Hematopoietic multipotent progenitor cell (in vitro differentiated cells): ENCODE data around the gene PDE3B. TPM values are rescaled to one million over a fixed set of nuclear protein-coding genes. Genes with fewer than 3 reads are reported as not detected.

Experiments used
- DNase-seq, 3 donors: peaks; one replicate each; pipeline ENCODE4 v3.0.0-alpha.2; 2011 to 2015; ENCODE audit warnings: low read depth in 2 of 3, low spot score in 2 of 3
- small RNA-seq: library from RNA; depleted of rRNA; stranded (forward); fragments of <200 nt; gene quantifications from one replicate; pipeline ENCODE3, GENCODE V24; 2012
- total RNA-seq: library from RNA; depleted of rRNA; stranded (reverse); fragments of >200 nt; gene quantifications from one replicate; pipeline ENCODE4 v1.2.3, GENCODE V29; 2012

Gene PDE3B
- total RNA-seq, 1 donor, result 2.4 TPM

DNA sequence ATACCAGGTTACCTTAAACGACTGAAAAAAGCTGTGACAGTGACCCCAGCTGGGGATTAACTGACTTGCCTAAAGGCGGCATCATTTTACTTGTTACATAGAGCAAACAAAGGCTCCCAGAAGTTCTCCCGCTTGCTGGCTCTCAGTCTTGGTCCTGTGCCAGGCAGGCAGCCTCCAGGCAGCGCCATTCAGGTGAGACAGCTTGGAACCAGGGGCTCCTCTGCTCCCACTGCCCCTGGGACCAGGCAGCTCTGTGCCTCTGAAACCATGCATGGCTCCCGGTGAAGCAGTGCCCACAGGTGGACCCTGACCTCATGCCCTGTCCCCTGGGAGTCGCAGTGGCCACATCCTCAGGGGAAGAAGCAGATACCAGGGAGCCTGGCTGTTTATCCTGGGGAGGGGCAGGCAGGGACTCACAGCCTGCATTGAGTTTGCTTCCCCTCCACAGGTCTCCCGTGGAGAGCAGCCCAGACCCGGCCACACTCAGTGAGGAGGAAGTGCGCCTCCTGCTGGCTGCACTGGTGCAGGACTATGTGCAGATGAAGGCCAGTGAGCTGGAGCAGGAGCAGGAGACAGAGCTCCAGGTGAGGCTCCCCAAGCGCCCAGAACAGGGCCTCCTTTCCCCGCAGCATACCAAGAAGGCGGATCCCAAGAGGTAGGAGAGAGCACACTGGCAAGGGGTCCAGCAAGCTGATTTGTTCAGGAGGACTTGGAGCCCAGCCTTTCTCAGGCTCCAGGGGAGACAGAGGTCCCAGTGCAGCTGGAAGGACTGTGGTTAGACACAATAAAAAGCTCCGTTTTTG, 264.0 kb downstream of the PDE3B start:
- peak; percentile 74 to 84 (median 77) for DNase-seq

DNA sequence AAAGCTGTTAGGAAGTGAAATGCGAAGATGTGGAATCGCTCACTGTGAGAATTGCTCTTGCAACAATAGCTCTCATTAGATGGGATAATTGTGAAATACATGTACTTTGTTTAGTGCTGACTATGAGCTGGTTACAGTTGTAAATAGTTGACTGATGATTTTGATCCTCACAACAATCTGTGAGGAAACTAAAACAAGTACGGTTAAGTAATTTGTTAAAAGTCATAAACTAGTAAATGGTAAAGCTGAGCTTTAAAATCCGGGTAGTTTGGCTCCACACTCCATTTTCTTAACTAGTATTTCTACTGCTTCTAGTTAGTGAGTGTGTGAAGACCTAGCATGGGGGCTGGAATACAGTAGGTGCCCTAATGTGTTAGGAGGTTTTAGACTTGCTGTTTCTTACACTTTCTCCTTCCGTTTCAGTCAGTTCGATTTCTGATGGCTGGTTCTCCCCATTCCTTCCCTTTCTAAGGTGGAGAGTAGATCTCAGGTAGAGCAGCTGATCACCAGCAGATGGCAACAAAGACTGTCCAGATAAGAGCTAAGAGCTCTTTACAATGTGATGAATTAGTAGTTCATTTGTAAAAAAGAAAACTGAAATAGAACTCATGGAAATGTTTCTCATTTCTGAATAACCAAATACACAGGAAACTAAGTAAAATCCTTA, 264.7 kb downstream of the PDE3B start:
- peak; percentile 14 to 59 (median 34) for DNase-seq

DNA sequence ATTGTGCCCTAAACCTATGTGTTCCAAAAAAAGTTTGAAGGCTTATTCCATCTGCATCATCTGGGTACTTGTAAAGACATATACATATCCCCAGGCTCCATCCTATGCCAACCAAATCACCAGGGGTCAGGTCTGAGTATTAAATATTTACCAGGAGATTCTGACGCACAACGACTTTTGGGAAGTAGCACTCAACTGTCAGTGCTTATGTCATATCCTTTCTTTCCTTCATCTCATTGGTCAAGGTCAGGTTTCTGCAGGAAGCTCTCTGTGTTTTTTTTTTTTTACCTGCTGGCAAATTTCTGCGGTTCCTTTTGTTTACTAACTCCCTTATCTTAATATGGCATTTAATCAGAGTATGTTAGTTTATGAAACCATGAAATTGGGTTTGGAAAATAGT, 270.9 kb downstream of the PDE3B start:
- DNase-seq, result no peak

DNA sequence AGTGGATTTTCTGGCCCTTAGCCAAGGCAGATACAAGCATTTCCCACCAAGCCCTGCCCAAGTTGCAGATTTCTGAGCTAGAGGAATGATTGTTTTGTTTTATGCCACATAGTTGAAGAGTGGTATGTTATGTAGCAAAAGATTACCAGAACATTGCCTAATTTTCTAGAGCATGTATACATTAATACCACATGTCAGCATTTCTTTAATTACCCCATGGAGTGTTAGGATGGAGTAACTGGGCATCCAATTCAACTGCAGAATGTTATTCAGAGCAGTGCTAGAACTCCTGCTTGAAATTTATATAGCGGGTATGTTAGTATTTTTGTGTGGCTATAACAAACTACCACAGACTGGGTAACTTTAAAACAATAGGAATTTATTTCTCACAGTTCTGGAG, 272.8 kb downstream of the PDE3B start:
- no peak for DNase-seq

Small RNA genes within 50 kb of the gene (small RNA-seq; reads per million reads assigned to genes)
- gene CALCP, result not detected

Other genes starting within 250 kb of the PDE3B start
- gene COPB1, start 144.0 kb upstream of the PDE3B start, total RNA-seq, result 59.0 TPM
- gene PSMA1, start 123.4 kb upstream of the PDE3B start, total RNA-seq, result 119 TPM
- 7.8 TPM for gene CYP2R1, start 248.4 kb downstream of the PDE3B start, total RNA-seq